ENCODE measurements around the gene ZBTB17. TPM values are rescaled to one million over a fixed set of nuclear protein-coding genes. Genes with fewer than 3 reads are reported as not detected.

The ZBTB17 gene
- total and polyA plus RNA-seq, 9 of the 15 experiments (the other 6 are each of a cell fraction or from before 2014, with no cell fraction given), result 1.1 to 53.4 (median 29.6) TPM

DNA sequence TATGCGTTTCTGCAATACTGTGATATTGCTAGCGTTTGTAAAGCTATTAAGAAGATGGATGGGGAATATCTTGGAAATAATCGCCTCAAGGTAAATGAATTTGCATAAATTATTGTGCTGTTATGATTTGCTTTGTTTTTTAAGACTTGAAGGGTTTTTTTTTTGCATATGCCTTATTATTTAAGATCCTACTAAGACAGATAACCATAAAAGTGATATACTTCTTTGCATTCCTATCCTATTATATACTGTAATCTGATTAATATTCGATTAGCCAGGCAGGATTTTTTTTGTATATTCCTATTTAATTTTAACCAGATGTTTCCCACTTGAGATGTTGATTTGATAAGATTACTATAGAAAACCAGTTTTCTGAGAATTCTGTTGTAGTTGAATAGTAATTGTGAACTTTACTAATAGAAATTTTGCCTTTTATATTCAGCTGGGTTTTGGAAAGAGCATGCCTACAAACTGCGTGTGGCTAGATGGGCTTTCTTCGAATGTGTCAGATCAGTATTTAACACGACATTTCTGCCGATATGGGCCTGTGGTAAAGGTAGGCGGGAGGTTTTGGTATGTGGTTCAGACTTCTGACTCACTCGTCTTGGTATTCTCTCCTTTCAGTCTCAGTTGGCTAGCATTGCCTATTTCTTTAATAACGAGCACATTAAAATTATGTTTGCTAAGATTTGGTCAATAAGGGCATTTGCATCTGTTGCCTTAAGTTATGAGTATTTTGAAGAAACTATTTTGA, 56.8 kb downstream of the ZBTB17 start (continued):
- TF ChIP-seq, protein P1, sequence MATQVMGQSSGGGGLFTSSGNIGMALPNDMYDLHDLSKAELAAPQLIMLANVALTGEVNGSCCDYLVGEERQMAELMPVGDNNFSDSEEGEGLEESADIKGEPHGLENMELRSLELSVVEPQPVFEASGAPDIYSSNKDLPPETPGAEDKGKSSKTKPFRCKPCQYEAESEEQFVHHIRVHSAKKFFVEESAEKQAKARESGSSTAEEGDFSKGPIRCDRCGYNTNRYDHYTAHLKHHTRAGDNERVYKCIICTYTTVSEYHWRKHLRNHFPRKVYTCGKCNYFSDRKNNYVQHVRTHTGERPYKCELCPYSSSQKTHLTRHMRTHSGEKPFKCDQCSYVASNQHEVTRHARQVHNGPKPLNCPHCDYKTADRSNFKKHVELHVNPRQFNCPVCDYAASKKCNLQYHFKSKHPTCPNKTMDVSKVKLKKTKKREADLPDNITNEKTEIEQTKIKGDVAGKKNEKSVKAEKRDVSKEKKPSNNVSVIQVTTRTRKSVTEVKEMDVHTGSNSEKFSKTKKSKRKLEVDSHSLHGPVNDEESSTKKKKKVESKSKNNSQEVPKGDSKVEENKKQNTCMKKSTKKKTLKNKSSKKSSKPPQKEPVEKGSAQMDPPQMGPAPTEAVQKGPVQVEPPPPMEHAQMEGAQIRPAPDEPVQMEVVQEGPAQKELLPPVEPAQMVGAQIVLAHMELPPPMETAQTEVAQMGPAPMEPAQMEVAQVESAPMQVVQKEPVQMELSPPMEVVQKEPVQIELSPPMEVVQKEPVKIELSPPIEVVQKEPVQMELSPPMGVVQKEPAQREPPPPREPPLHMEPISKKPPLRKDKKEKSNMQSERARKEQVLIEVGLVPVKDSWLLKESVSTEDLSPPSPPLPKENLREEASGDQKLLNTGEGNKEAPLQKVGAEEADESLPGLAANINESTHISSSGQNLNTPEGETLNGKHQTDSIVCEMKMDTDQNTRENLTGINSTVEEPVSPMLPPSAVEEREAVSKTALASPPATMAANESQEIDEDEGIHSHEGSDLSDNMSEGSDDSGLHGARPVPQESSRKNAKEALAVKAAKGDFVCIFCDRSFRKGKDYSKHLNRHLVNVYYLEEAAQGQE (IDR thresholded peaks at IDR 0.05; ENCODE audit: borderline replicate concordance), result no peak
- TF ChIP-seq, protein P1 (CRISPR knock-in tag; IDR thresholded peaks at IDR 0.05; ENCODE audit: low read depth), result no peak
- TF ChIP-seq RBM39 (optimal IDR thresholded peaks at IDR 0.05; ENCODE audit: low read depth, low read length) (no peak), RAD51 (IDR thresholded peaks at IDR 0.05; ENCODE audit: borderline replicate concordance, low read depth) (no peak), ETV6 (IDR thresholded peaks at IDR 0.05; ENCODE audit: borderline replicate concordance in 1 of 2, low read depth in 2 of 2, low read length in 1 of 2) (no peak), ETV6 (CRISPR knock-in tag; IDR thresholded peaks at IDR 0.05; ENCODE audit: borderline replicate concordance) (no peak), TCF7L2 (IDR thresholded peaks at IDR 0.05; ENCODE audit: low read depth, low read length) (no peak), WHSC1 (IDR thresholded peaks at IDR 0.05; ENCODE audit: low read length) (no peak), ZSCAN29 (IDR thresholded peaks at IDR 0.05) (no peak), TSC22D4 (tag; IDR thresholded peaks at IDR 0.05) (no peak)
- TF ChIP-seq, protein P2, sequence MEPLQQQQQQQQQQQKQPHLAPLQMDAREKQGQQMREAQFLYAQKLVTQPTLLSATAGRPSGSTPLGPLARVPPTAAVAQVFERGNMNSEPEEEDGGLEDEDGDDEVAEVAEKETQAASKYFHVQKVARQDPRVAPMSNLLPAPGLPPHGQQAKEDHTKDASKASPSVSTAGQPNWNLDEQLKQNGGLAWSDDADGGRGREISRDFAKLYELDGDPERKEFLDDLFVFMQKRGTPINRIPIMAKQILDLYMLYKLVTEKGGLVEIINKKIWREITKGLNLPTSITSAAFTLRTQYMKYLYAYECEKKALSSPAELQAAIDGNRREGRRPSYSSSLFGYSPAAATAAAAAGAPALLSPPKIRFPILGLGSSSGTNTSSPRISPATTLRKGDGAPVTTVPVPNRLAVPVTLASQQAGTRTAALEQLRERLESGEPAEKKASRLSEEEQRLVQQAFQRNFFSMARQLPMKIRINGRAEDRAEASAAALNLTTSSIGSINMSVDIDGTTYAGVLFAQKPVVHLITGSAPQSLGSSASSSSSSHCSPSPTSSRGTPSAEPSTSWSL (CRISPR knock-in tag; IDR thresholded peaks at IDR 0.05; ENCODE audit: borderline replicate concordance), result no peak

Data from K562 (cell line).